ENCODE results near the gene WDR64. TPM values are rescaled to one million over a fixed set of nuclear protein-coding genes. Genes with fewer than 3 reads are reported as not detected.
"Not testable (repeated sequence)": the region's sequence is repeated elsewhere in the genome, so short reads cannot be mapped to it uniquely, and the experiment has no call there.

WDR64 gene
- total RNA-seq, 2 experiments from 2014 or later, result 0.13 TPM; not detected in 1

GRCh38 chr1:241819340-241819866 is 167.3 kb downstream of the WDR64 start:
- H3K4me3 Mint-ChIP-seq, result no peak overlapping the region
- peaks cover 3% of the 10 kb centered on the region for H3K27me3 Mint-ChIP-seq
- no peak for DNase-seq
- ChIA-PET CTCF (no interaction called here), POLR2A (no interaction called here)
- no peaks in the 10 kb centered on the region for H3K4me1 Mint-ChIP-seq
- H3K27ac Mint-ChIP-seq, result no peak overlapping the region
- no peaks in the 10 kb centered on the region for H3K36me3 Mint-ChIP-seq (ENCODE audit: low read depth)
- no peaks in the 10 kb centered on the region for H3K9me3 Mint-ChIP-seq

GRCh38 chr1:241821363-241821762 is 169.3 kb downstream of the WDR64 start:
- Mint-ChIP-seq H3K27me3 (peaks cover 5% of the 10 kb centered on the region), H3K4me1 (no peaks in the 10 kb centered on the region), H3K9me3 (no peaks in the 10 kb centered on the region), H3K36me3 (ENCODE audit: low read depth) (no peaks in the 10 kb centered on the region), H3K4me3 (no peak overlapping the region), H3K27ac (no peak overlapping the region)
- no peak for DNase-seq
- POLR2A ChIA-PET, result no interaction called here
- CTCF ChIA-PET, result no interaction called here

GRCh38 chr1:241822846-241823245 is 170.8 kb downstream of the WDR64 start:
- Mint-ChIP-seq H3K4me1 (no peaks in the 10 kb centered on the region), H3K9me3 (no peaks in the 10 kb centered on the region), H3K36me3 (ENCODE audit: low read depth) (no peaks in the 10 kb centered on the region), H3K27ac (no peak overlapping the region), H3K27me3 (peaks cover 5% of the 10 kb centered on the region), H3K4me3 (no peak overlapping the region)
- ChIA-PET CTCF (interaction anchor here (1.4 kb wide), 1 partner anchor 217 kb away, joined by 3 read pairs; no protein-coding TSS in a partner anchor), POLR2A (no interaction called here)
- DNase-seq, result no peak

- CTCF ChIA-PET, result interaction anchor here (1.4 kb wide), 1 partner anchor 218 kb away, joined by 3 read pairs; no protein-coding TSS in a partner anchor
Observed at GRCh38 chr1:241823925-241824324, 171.8 kb downstream of the WDR64 start.

GRCh38 chr1:241825581-241825980 is 173.5 kb downstream of the WDR64 start:
- ChIA-PET POLR2A (no interaction called here), CTCF (no interaction called here)
- H3K27me3 Mint-ChIP-seq, result peaks cover 4% of the 10 kb centered on the region
- no peaks in the 10 kb centered on the region for H3K4me1 Mint-ChIP-seq
- H3K36me3 Mint-ChIP-seq (ENCODE audit: low read depth), result no peaks in the 10 kb centered on the region
- no peak overlapping the region for H3K27ac Mint-ChIP-seq
- DNase-seq, result no peak
- no peaks in the 10 kb centered on the region for H3K9me3 Mint-ChIP-seq
- no peak overlapping the region for H3K4me3 Mint-ChIP-seq

More at GRCh38 chr1:241823925-241824324, 171.8 kb downstream of the WDR64 start:
- DNase-seq, result no peak
- POLR2A ChIA-PET, result no interaction called here
- Mint-ChIP-seq H3K4me1 (no peaks in the 10 kb centered on the region), H3K9me3 (no peaks in the 10 kb centered on the region), H3K36me3 (ENCODE audit: low read depth) (no peaks in the 10 kb centered on the region), H3K27me3 (peaks cover 4% of the 10 kb centered on the region), H3K4me3 (no peak overlapping the region), H3K27ac (no peak overlapping the region)

GRCh38 chr1:241826613-241827012 is 174.5 kb downstream of the WDR64 start:
- H3K9me3 Mint-ChIP-seq; H3K4me1 Mint-ChIP-seq; POLR2A ChIA-PET; CTCF ChIA-PET; H3K27me3 Mint-ChIP-seq; H3K36me3 Mint-ChIP-seq (ENCODE audit: low read depth); DNase-seq; H3K27ac Mint-ChIP-seq; H3K4me3 Mint-ChIP-seq: not testable (repeated sequence)

GRCh38 chr1:241827264-241827663 is 175.2 kb downstream of the WDR64 start:
- H3K4me1 Mint-ChIP-seq, result no peaks in the 10 kb centered on the region
- H3K27me3 Mint-ChIP-seq, result peaks cover 10% of the 10 kb centered on the region
- H3K27ac Mint-ChIP-seq, result no peak overlapping the region
- ChIA-PET CTCF (no interaction called here), POLR2A (no interaction called here)
- no peaks in the 10 kb centered on the region for H3K36me3 Mint-ChIP-seq (ENCODE audit: low read depth)
- H3K4me3 Mint-ChIP-seq, result no peak overlapping the region
- no peaks in the 10 kb centered on the region for H3K9me3 Mint-ChIP-seq
- no peak for DNase-seq

- no peak overlapping the region for H3K4me3 Mint-ChIP-seq
- no peaks in the 10 kb centered on the region for H3K36me3 Mint-ChIP-seq (ENCODE audit: low read depth)
- ChIA-PET CTCF (no interaction called here), POLR2A (no interaction called here)
- no peak for DNase-seq
- H3K27ac Mint-ChIP-seq, result no peak overlapping the region
- no peaks in the 10 kb centered on the region for H3K4me1 Mint-ChIP-seq
- no peaks in the 10 kb centered on the region for H3K9me3 Mint-ChIP-seq
- H3K27me3 Mint-ChIP-seq, result peaks cover 13% of the 10 kb centered on the region
Observed at GRCh38 chr1:241828463-241829021, 176.5 kb downstream of the WDR64 start.

GRCh38 chr1:241829468-241829867 is 177.4 kb downstream of the WDR64 start:
- H3K27ac Mint-ChIP-seq, result no peak overlapping the region
- H3K36me3 Mint-ChIP-seq (ENCODE audit: low read depth), result no peaks in the 10 kb centered on the region
- no peaks in the 10 kb centered on the region for H3K9me3 Mint-ChIP-seq
- DNase-seq, result no peak
- ChIA-PET CTCF (no interaction called here), POLR2A (no interaction called here)
- peaks cover 13% of the 10 kb centered on the region for H3K27me3 Mint-ChIP-seq
- H3K4me3 Mint-ChIP-seq, result no peak overlapping the region
- no peaks in the 10 kb centered on the region for H3K4me1 Mint-ChIP-seq

GRCh38 chr1:241834733-241835377 is 182.8 kb downstream of the WDR64 start:
- Mint-ChIP-seq H3K27me3 (peaks cover 14% of the 10 kb centered on the region), H3K4me1 (peaks cover 4% of the 10 kb centered on the region), H3K27ac (no peak overlapping the region), H3K36me3 (ENCODE audit: low read depth) (no peaks in the 10 kb centered on the region), H3K4me3 (no peak overlapping the region), H3K9me3 (no peaks in the 10 kb centered on the region)
- ChIA-PET POLR2A (no interaction called here), CTCF (interaction anchor here (0.9 kb wide), 1 partner anchor 224 kb away, joined by 3 read pairs; no protein-coding TSS in a partner anchor)
- no peak for DNase-seq

- Mint-ChIP-seq H3K9me3 (no peaks in the 10 kb centered on the region), H3K4me3 (no peak overlapping the region), H3K4me1 (peaks cover 4% of the 10 kb centered on the region), H3K27ac (no peak overlapping the region), H3K36me3 (ENCODE audit: low read depth) (no peaks in the 10 kb centered on the region), H3K27me3 (peaks cover 12% of the 10 kb centered on the region)
- ChIA-PET CTCF (no interaction called here), POLR2A (no interaction called here)
- no peak for DNase-seq
Observed at GRCh38 chr1:241836941-241837340, 184.9 kb downstream of the WDR64 start.

GRCh38 chr1:241837416-241837815 is 185.3 kb downstream of the WDR64 start:
- CTCF ChIA-PET, result no interaction called here

GRCh38 chr1:241837901-241838300 is 185.8 kb downstream of the WDR64 start:
- Mint-ChIP-seq H3K4me1 (peaks cover 4% of the 10 kb centered on the region), H3K9me3 (no peaks in the 10 kb centered on the region), H3K27ac (no peak overlapping the region), H3K4me3 (no peak overlapping the region), H3K27me3 (peaks cover 8% of the 10 kb centered on the region), H3K36me3 (ENCODE audit: low read depth) (no peaks in the 10 kb centered on the region)
- ChIA-PET CTCF (interaction anchor here (1.8 kb wide), 1 partner anchor 227 kb away, joined by 6 read pairs; no protein-coding TSS in a partner anchor), POLR2A (no interaction called here)
- DNase-seq, result no peak

More at GRCh38 chr1:241837416-241837815, 185.3 kb downstream of the WDR64 start:
- Mint-ChIP-seq H3K9me3 (no peaks in the 10 kb centered on the region), H3K4me1 (peaks cover 4% of the 10 kb centered on the region), H3K27me3 (peaks cover 10% of the 10 kb centered on the region), H3K4me3 (no peak overlapping the region), H3K36me3 (ENCODE audit: low read depth) (no peaks in the 10 kb centered on the region), H3K27ac (no peak overlapping the region)
- POLR2A ChIA-PET, result no interaction called here
- DNase-seq, result no peak

GRCh38 chr1:241838897-241839296 is 186.8 kb downstream of the WDR64 start:
- no peak for DNase-seq
- CTCF ChIA-PET, result interaction anchor here (0.8 to 1.8 kb wide), 2 partner anchors 198 to 228 kb away, joined by 3 to 6 read pairs; partner anchors contain the start of genes CHML and OPN3
- Mint-ChIP-seq H3K27me3 (peaks cover 9% of the 10 kb centered on the region), H3K4me3 (no peak overlapping the region), H3K36me3 (ENCODE audit: low read depth) (no peaks in the 10 kb centered on the region), H3K27ac (no peak overlapping the region), H3K9me3 (no peaks in the 10 kb centered on the region), H3K4me1 (peaks cover 4% of the 10 kb centered on the region)
- POLR2A ChIA-PET, result interaction anchor here (1.5 kb wide), 1 partner anchor 9 kb away, joined by 7 read pairs; the partner anchor contains the start of gene EXO1
